Measurements from ENCODE around the gene GALT. TPM values are rescaled to one million over a fixed set of nuclear protein-coding genes. Genes with fewer than 3 reads are reported as not detected.

Gene GALT
- total RNA-seq, 1 donor from 2014 or later: 51.5 TPM

GRCh38 chr9:34611811-34612787 lies 34.4 kb upstream of the GALT start, which contains the start of gene RPP25L:
Gene RPP25L (minus strand): TSS chr9:34612097. CDS start chr9:34611296, 801 bp downstream.
- Histone ChIP-seq H3K27ac (replicated peaks) (peak within 1 kb of the TSS; percentile 95), H3K4me3 (peak within 1 kb of the TSS; percentile 89), H3K27me3 (ENCODE audit: low read depth) (no peaks in the 10 kb centered on the region), H3K9me3 (replicated peaks) (no peaks in the 10 kb centered on the region), H3K36me3 (peaks cover 37% of the 10 kb centered on the region), H3K4me1 (peaks cover 33% of the 10 kb centered on the region)
- no peak for TF ChIP-seq CTCF (IDR thresholded peaks at IDR 0.05; ENCODE audit: borderline replicate concordance)
- peak; percentile 87 for DNase-seq
- intact Hi-C loops (cut with micrococcal nuclease): no loop called here

- intact Hi-C loops (cut with micrococcal nuclease): no loop called here
- no peaks in the 10 kb centered on the region for H3K9me3 ChIP-seq (replicated peaks)
- peaks cover 33% of the 10 kb centered on the region for H3K4me1 ChIP-seq
- H3K4me3 ChIP-seq: peak overlapping the region; percentile 89
- TF ChIP-seq CTCF (IDR thresholded peaks at IDR 0.05; ENCODE audit: borderline replicate concordance): peak; percentile 91
- no peaks in the 10 kb centered on the region for H3K27me3 ChIP-seq (ENCODE audit: low read depth)
- peaks cover 45% of the 10 kb centered on the region for H3K36me3 ChIP-seq
- H3K27ac ChIP-seq (replicated peaks): peak overlapping the region; percentile 95
- DNase-seq: peak; percentile 68
These were observed 33.6 kb upstream of the GALT start for GRCh38 chr9:34612788-34613390.

GRCh38 chr9:34615132-34615531 lies 31.3 kb upstream of the GALT start:
- H3K4me3 ChIP-seq: no peak overlapping the region
- no peak for DNase-seq
- H3K36me3 ChIP-seq: peaks cover 50% of the 10 kb centered on the region
- no peaks in the 10 kb centered on the region for H3K9me3 ChIP-seq (replicated peaks)
- peaks cover 39% of the 10 kb centered on the region for H3K4me1 ChIP-seq
- no peak for TF ChIP-seq CTCF (IDR thresholded peaks at IDR 0.05; ENCODE audit: borderline replicate concordance)
- H3K27ac ChIP-seq (replicated peaks): no peak overlapping the region
- intact Hi-C loops (cut with micrococcal nuclease): no loop called here
- no peaks in the 10 kb centered on the region for H3K27me3 ChIP-seq (ENCODE audit: low read depth)

GRCh38 chr9:34620061-34620994 lies 26.1 kb upstream of the GALT start, which contains the start of gene DCTN3:
Gene DCTN3 (minus strand): TSS chr9:34620495. CDS start chr9:34620464, 31 bp downstream.
- TF ChIP-seq CTCF (IDR thresholded peaks at IDR 0.05; ENCODE audit: borderline replicate concordance): peak; percentile 17
- peak within 1 kb of the TSS; percentile 86 for H3K4me3 ChIP-seq
- H3K27ac ChIP-seq (replicated peaks): peak within 1 kb of the TSS; percentile 57
- peaks cover 42% of the 10 kb centered on the region for H3K27me3 ChIP-seq (ENCODE audit: low read depth)
- H3K9me3 ChIP-seq (replicated peaks): no peaks in the 10 kb centered on the region
- peak; percentile 92 for DNase-seq
- H3K36me3 ChIP-seq: peaks cover 30% of the 10 kb centered on the region
- peaks cover 30% of the 10 kb centered on the region for H3K4me1 ChIP-seq
- intact Hi-C loops (cut with micrococcal nuclease): no loop called here
